Ishikawa (cell line): ENCODE results near the gene RNF138.

Experiments
- CEBPB ChIP-seq: IDR thresholded peaks from 2 replicates; pipeline ENCODE4 v1.6.1; 2012
- CREB1 ChIP-seq: IDR thresholded peaks from 2 replicates; pipeline ENCODE4 v1.6.1; 2012; ENCODE audit warnings: low read depth
- EGR1 ChIP-seq: IDR thresholded peaks from 2 replicates; pipeline ENCODE4 v1.6.1; 2012
- EP300 ChIP-seq: IDR thresholded peaks from 2 replicates; pipeline ENCODE4 v1.6.1; 2012; ENCODE audit warnings: borderline replicate concordance
- FOXM1 ChIP-seq: IDR thresholded peaks from 2 replicates; pipeline ENCODE4 v1.6.1; 2012; ENCODE audit warnings: low read depth, borderline replicate concordance
- MAX ChIP-seq: IDR thresholded peaks from 2 replicates; pipeline ENCODE4 v1.6.1; 2012
- NFIC ChIP-seq: IDR thresholded peaks from 2 replicates; pipeline ENCODE4 v1.6.1; 2012
- RAD21 ChIP-seq: IDR thresholded peaks from 2 replicates; pipeline ENCODE4 v1.6.1; 2012; ENCODE audit warnings: low read depth
- REST ChIP-seq: IDR thresholded peaks from 2 replicates; pipeline ENCODE4 v1.6.1; 2012; ENCODE audit warnings: low read depth, mild to moderate bottlenecking
- TAF1 ChIP-seq: IDR thresholded peaks from 2 replicates; pipeline ENCODE4 v1.6.1; 2012; ENCODE audit warnings: low read depth, mild to moderate bottlenecking
- TCF12 ChIP-seq: IDR thresholded peaks from 2 replicates; pipeline ENCODE4 v1.6.1; 2012; ENCODE audit warnings: low read depth
- TEAD4 ChIP-seq: IDR thresholded peaks from 2 replicates; pipeline ENCODE4 v1.6.1; 2012
- USF1 ChIP-seq: IDR thresholded peaks from 2 replicates; pipeline ENCODE4 v1.6.1; 2012
- YY1 ChIP-seq: IDR thresholded peaks from 2 replicates; pipeline ENCODE4 v1.6.1; 2012; ENCODE audit warnings: low read depth
- ZBTB7A ChIP-seq: IDR thresholded peaks from 2 replicates; pipeline ENCODE4 v1.6.1; 2012; ENCODE audit warnings: low read depth

Gene RNF138

GRCh38 chr18:32110005-32110404 lies 18.3 kb downstream of the RNF138 start:
- TF ChIP-seq USF1 (no peak), MAX (no peak), EGR1 (no peak), NFIC (no peak), CEBPB (no peak)

- TF ChIP-seq CEBPB: no peak
- TF ChIP-seq REST: no peak
- TF ChIP-seq MAX: no peak
- no peak for TF ChIP-seq TCF12
- no peak for TF ChIP-seq NFIC
- TF ChIP-seq YY1: no peak
- TF ChIP-seq RAD21: no peak
- TF ChIP-seq TAF1: no peak
- TF ChIP-seq ZBTB7A: no peak
- TF ChIP-seq TEAD4: no peak
- no peak for TF ChIP-seq EP300
Measured at GRCh38 chr18:32111706-32112105, 20.0 kb downstream of the RNF138 start.

GRCh38 chr18:32112826-32113225 lies 21.2 kb downstream of the RNF138 start:
- no peak for TF ChIP-seq MAX
- no peak for TF ChIP-seq EGR1
- TF ChIP-seq TCF12: no peak
- TF ChIP-seq FOXM1: no peak
- TF ChIP-seq NFIC: no peak
- TF ChIP-seq CEBPB: no peak
- TF ChIP-seq REST: no peak
- no peak for TF ChIP-seq USF1
- no peak for TF ChIP-seq YY1
- TF ChIP-seq TEAD4: no peak

- TF ChIP-seq EGR1: no peak
- no peak for TF ChIP-seq TEAD4
- TF ChIP-seq ZBTB7A: no peak
- TF ChIP-seq MAX: no peak
- no peak for TF ChIP-seq FOXM1
- TF ChIP-seq TAF1: no peak
- TF ChIP-seq CEBPB: no peak
- no peak for TF ChIP-seq EP300
- no peak for TF ChIP-seq CREB1
- no peak for TF ChIP-seq TCF12
- TF ChIP-seq USF1: no peak
Measured at GRCh38 chr18:32114293-32114942, 22.7 kb downstream of the RNF138 start.

- no peak for TF ChIP-seq YY1
- TF ChIP-seq EGR1: no peak
- TF ChIP-seq MAX: no peak
- TF ChIP-seq CEBPB: no peak
- no peak for TF ChIP-seq REST
- no peak for TF ChIP-seq ZBTB7A
- TF ChIP-seq USF1: no peak
- no peak for TF ChIP-seq TAF1
- TF ChIP-seq EP300: no peak
- TF ChIP-seq CREB1: no peak
- TF ChIP-seq TCF12: no peak
- no peak for TF ChIP-seq FOXM1
Measured at GRCh38 chr18:32122039-32122438, 30.4 kb downstream of the RNF138 start.
